ENCODE results near the gene REST. TPM values are rescaled to one million over a fixed set of nuclear protein-coding genes. Genes with fewer than 3 reads are reported as not detected.
A peak's percentile ranks its signal among the peaks of the same experiment; 100 is the strongest.
"Not testable (repeated sequence)": the region's sequence is repeated elsewhere in the genome, so short reads cannot be mapped to it uniquely, and the experiment has no call there.

Gene REST, protein sequence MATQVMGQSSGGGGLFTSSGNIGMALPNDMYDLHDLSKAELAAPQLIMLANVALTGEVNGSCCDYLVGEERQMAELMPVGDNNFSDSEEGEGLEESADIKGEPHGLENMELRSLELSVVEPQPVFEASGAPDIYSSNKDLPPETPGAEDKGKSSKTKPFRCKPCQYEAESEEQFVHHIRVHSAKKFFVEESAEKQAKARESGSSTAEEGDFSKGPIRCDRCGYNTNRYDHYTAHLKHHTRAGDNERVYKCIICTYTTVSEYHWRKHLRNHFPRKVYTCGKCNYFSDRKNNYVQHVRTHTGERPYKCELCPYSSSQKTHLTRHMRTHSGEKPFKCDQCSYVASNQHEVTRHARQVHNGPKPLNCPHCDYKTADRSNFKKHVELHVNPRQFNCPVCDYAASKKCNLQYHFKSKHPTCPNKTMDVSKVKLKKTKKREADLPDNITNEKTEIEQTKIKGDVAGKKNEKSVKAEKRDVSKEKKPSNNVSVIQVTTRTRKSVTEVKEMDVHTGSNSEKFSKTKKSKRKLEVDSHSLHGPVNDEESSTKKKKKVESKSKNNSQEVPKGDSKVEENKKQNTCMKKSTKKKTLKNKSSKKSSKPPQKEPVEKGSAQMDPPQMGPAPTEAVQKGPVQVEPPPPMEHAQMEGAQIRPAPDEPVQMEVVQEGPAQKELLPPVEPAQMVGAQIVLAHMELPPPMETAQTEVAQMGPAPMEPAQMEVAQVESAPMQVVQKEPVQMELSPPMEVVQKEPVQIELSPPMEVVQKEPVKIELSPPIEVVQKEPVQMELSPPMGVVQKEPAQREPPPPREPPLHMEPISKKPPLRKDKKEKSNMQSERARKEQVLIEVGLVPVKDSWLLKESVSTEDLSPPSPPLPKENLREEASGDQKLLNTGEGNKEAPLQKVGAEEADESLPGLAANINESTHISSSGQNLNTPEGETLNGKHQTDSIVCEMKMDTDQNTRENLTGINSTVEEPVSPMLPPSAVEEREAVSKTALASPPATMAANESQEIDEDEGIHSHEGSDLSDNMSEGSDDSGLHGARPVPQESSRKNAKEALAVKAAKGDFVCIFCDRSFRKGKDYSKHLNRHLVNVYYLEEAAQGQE
- polyA plus RNA-seq (ENCODE audit: insufficient read length in 10 of 10) = 10 to 100 TPM; 20.9 to 30.6 (median 24.7) TPM
- long read RNA-seq, donor 1, full-length matches to known transcripts = 7 of 55 reads
- long read RNA-seq, donor 1, partial matches to known transcripts = 26 of 55 reads
- long read RNA-seq, donor 1, other reads (novel, unspliced or antisense) = 22 of 55 reads
- long read RNA-seq, donor 2, full-length matches to known transcripts = 2 of 46 reads
- long read RNA-seq, donor 2, partial matches to known transcripts = 22 of 46 reads
- long read RNA-seq, donor 2, other reads (novel, unspliced or antisense) = 22 of 46 reads
- long read RNA-seq, donor 3 = 0 reads
- long read RNA-seq, donor 4, full-length matches to known transcripts = 3 of 28 reads
- long read RNA-seq, donor 4, partial matches to known transcripts = 0 of 28 reads
- long read RNA-seq, donor 4, other reads (novel, unspliced or antisense) = 25 of 28 reads
- long read RNA-seq, donor 5, full-length matches to known transcripts = 4 of 78 reads
- long read RNA-seq, donor 5, partial matches to known transcripts = 74 of 78 reads
- long read RNA-seq, donor 5, other reads (novel, unspliced or antisense) = 0 of 78 reads
- long read RNA-seq, donor 6, full-length matches to known transcripts = 5 of 20 reads
- long read RNA-seq, donor 6, partial matches to known transcripts = 15 of 20 reads
- long read RNA-seq, donor 6, other reads (novel, unspliced or antisense) = 0 of 20 reads
- long read RNA-seq, donor 7, full-length matches to known transcripts = 12 of 40 reads
- long read RNA-seq, donor 7, partial matches to known transcripts = 28 of 40 reads
- long read RNA-seq, donor 7, other reads (novel, unspliced or antisense) = 0 of 40 reads
- long read RNA-seq, donor 8, full-length matches to known transcripts = 1 of 48 reads
- long read RNA-seq, donor 8, partial matches to known transcripts = 37 of 48 reads
- long read RNA-seq, donor 8, other reads (novel, unspliced or antisense) = 10 of 48 reads
- long read RNA-seq, donor 9, full-length matches to known transcripts = 1 of 7 reads
- long read RNA-seq, donor 9, partial matches to known transcripts = 6 of 7 reads
- long read RNA-seq, donor 9, other reads (novel, unspliced or antisense) = 0 of 7 reads

DNA sequence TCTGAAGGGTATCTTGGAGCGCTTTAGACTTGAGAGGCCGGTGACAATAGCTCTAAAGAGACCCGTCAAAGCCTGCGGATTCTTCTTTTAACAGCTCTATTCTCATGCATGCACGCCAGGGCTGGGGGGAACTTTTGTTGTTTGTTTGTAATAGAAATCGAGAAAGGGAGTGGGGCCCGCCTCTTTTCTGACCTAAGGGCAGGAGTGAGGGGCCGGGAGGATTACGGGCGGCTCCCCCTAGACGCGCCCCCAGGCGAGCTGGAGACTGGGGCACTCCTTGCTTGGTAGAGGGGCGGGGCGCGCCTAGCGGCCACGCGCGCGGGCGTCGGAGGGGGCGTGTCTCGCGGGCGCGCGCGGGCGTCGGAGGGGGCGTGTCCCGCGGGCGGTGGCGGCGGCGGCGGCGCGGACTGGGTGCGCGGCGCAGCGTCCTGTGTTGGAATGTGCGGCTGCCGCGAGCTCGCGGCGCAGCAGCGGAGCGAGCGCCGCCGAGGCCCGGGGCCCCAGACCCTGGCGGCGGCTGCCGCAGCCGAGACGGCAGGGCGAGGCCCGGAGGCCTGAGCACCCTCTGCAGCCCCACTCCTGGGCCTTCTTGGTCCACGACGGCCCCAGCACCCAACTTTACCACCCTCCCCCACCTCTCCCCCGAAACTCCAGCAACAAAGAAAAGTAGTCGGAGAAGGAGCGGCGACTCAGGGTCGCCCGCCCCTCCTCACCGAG, at the start of gene REST:
TSS of gene REST (plus strand) at position 412 of the 717 bp plus-strand sequence. CDS start 2,739 bp downstream, outside the sequence.
- peak; percentile 75 to 90 (median 81) for DNase-seq

DNA sequence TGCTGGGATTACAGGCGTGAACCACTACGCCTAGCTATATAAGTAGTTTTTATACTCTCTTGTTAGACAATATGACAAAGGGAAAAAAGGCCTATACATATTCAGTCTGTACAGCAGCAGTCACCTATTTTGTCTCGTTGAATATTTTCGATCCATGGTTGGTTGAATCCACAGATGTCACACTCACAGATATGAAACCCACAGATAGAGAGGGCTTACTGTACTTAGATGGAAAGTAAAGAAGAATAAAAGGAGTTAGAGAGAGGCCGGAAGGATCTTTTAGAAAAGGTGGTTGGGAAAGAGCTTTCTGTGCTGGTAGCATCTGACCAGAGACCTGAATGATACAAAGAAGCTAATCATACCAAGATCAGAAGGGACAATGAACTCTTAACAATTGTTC, 47.9 kb upstream of the REST start:
- no peak for DNase-seq

DNA sequence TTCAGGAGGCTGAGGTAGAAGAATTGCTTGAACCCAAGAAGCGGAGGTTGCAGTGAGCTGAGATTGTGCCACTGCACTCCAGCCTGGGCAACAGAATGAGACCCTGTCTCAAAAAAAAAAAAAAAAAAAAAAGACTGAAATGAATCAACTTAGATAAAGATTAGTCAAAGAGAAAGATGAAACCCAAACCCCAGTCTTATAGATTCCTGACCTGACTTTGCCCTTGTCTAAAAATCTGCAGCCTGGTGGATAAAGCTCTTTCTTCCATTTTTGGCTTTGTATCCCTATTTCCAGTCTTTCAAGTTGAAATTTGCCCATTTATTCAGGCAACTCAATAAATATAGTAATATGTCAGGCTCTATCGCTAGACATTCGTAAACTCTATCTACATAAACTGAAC, 46.9 kb upstream of the REST start:
- DNase-seq = no peak

DNA sequence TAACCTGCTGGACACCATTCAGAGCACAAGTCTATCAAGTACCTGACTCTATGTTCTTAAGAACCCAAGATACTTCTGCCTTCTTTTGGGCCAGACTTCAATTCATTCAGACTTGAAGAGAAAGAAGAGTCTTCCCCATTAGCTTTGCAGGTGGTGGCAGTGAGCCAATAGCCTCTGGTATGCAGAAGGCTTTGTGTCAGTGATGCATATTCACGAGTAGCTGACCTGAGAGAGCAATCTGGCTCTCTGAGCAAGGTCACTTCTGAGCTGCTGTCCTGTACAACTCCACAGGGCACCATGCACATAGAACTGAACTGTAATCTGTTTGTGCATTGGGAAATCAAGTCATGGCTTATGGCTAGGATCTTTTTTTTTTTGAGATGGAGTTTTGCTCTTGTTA, 46.3 kb upstream of the REST start:
- DNase-seq = no peak

DNA sequence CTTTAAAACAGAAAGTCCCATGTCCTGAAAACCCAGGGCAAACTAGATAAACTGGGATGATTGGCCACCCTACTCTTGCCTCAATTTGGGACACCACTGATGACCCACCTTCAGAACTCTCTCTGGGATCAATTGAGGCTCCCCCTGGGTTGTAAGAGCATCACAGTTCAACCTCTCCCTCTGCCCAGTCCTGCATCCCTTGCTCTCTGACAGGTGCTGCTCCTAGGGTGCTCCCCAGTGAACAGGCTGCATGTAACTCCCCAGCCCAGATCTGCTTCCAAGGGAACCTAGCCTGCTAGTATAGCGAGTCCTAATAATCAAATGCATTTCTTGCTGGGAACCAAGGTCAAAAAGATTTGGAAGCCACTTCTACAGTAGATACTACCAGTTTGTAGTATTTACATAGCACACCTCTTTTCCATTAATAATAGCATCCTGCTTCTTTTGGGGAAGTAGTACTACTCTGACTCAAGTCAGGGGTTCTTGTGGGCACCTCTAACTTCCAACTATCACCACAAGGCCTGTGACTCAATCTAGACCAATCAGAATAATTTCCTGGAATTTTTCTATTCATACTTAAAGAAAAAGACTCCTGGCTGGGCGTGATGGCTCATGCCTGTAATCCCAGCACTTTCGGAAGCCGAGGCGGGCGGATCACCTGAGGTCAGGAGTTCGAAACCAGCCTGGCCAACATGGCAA, 44.1 kb upstream of the REST start:
- no peak for DNase-seq

DNA sequence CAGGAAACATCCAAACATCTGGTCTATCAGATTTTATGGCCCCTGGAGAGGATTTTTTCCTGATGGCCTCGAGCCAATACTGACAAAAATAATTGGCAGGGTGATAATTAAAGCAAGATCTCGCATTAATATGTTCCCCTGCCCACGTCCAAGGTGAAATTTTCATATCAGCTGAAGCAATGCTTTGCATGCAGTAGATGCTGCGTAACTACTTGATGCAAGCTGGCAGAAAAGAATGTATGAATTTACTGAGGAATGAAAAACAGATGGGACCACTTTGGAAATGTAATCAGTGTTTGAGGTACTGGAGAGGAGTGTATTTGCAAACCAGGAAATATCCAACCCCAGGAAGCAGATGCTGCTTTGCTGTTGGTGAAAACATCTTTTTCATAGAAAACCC, 36.8 kb upstream of the REST start:
- DNase-seq = peak; percentile 54 to 88 (median 59)

DNA sequence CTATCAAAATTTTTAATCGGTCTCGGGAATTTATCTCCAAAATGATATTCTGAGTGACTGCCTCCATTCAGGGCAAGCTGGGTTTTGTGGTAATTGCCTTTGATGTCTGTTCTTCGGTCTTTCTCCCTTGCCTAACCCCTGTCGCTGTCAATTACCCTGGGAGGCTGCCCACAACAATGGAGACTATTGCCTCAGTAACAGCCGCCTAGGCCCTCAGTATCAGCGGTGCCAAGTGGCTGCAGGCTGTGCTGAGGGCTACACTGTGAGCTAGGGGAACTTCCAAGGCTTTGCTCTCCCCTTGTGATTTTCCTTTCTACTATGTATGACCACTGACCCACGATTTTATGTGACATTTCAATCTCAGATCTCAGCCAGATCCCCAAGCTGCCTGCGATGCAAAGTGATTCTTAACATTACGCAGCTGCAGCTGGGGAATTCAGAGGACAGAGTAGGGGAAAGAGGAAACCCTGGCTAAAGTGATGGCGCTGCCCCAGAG, 36.3 kb upstream of the REST start:
- peak; percentile 53 to 87 (median 67) for DNase-seq

DNA sequence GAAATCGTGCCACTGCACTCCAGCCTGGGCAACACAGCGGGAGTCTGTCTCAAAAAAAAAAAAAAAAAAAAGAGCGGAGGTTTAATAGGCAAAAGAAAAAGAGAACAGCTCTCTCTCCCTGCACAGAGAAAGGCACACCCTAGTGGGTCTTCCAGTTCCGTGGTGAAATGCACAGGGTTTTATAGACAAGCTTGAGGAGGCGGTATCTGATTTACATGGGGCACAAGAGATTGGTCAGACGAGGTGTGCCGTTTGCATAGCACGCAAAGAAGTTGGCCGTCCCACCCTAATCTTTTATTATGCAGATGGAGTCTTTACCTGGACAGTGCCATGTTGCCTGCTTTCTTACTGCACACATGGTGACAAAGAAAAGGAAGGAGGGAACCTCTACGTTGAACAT, 33.5 kb upstream of the REST start:
- no peak for DNase-seq

DNA sequence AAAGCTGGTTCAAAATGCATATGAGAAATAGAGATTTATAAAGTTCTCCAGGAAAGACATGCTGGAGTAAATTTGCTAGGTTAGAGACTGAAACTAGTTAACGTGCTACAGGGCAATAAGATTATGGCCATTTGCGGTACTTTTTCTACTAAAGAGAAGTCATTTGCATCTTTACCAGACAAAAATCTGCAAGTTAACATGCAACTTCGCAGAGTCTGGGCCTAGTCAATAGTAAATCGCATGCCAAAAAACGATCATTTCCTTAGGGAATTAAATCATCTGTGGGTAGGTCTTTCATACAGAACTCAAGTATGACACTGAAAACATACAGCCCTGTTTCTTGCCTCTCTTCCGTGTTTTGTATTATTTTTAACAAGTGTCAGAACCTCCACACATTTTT, 32.8 kb upstream of the REST start:
- DNase-seq = no peak

DNA sequence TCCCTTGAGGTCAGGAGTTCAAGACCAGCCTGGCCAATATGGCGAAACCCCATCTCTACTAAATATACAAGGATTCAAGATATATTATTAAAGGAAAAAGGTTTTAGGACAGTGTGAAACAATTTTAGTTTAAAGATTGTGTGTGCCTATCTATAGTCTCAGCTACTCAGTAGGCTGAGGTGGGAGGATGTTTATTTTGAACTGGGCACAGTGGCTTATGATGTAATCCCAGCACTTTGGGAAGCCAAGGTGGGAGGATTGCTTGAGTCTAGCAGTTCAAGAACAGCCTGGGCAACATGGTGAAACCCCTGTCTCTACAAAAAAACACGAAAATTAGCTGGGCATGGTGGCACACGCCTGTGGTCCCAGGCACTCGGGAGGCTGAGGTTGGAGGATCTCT, 31.4 kb upstream of the REST start:
- no peak for DNase-seq

DNA sequence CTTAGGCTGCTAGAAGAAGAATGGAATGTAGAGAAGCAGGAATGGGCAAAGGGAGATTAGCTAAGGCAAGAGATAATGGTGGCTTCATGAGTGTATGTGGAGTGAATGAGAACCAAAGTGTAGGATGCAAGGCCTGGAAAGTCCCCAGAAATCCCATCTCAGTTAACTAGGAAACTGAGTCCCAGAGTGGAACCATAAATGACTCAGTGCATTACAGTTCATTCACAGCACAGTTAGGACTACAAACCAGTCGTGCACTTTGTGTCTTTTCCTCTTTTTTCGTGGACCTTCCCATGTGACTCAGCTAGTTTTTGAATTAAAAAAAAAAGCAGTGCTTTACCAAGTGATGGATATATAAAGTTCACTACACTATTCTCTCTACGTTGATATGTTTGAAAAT, 27.7 kb upstream of the REST start:
- DNase-seq = no peak

DNA sequence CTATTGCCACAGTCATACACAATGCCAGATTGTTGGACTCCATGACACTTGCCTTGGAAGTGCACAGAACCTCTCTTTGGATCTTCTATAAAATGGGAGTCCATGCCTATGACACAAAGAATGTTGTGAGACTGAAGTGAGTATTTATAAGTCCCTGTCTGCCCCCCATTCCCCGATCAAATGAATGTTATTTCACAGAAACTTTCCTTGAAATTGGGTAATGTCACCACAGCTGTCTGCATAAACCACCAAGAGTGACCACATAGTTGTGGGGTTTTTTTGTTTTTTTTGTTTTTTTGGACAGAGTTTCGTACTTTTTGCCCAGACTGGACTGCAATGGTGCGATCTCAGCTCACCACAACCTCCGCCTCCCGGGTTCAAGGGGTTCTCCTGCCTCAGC, 27.1 kb upstream of the REST start:
- no peak for DNase-seq

DNA sequence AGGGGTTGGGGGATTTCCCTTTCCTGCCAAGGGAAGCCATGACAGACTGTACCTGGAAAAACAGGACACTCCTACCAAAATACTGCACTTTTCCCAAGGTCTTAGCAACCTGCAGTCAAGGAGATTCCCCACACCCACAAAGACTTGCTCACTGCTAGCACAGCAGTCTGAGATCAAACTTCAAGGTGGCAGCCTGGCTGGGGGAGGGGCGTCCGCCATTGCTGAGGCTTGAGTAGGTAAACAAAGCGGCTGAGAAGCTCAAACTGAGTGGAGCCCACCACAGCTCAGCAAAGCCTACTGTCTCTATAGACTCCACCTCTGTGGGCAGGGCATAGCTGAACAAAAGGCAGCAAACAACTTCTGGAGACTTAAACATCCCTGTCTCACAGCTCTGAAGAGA, 23.2 kb upstream of the REST start:
- not testable (repeated sequence) for DNase-seq

DNA sequence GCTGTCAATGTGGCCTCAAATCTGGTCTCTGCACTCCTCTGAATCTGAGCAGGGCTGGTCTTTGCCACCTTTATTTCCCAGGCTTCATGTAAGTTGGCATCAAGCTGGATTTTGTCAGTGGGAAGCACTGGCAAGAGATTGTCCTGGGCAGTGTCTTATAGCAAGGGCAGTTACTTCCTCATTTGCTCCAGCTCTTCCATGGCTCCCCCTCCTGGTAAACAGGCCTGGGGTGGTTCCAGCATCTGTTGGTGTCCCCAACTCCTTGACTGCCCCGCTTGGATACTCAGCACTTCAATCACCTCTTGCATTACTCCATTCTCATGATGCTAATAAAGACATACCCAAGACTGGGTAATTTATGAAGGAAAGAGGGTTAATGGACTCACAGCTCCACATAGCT, 15.0 kb upstream of the REST start:
- no peak for DNase-seq

DNA sequence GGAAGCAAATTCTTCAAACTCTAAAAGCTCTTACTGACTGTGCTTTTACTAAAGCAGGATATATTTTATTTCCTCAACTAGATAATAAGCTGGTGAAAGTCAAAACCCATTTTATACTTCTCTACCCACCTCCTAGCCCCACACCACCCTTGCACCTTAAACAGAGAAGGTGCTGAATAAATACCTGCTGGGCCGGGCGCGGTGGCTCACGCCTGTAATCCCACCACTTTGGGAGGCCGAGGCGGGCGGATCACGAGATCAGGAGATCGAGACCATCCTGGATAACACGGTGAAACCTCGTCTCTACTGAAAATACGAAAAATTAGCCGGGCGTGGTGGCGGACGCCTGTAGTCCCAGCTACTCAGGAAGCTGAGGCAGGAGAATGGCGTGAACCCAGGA, 9.9 kb upstream of the REST start:
- not testable (repeated sequence) for DNase-seq

DNA sequence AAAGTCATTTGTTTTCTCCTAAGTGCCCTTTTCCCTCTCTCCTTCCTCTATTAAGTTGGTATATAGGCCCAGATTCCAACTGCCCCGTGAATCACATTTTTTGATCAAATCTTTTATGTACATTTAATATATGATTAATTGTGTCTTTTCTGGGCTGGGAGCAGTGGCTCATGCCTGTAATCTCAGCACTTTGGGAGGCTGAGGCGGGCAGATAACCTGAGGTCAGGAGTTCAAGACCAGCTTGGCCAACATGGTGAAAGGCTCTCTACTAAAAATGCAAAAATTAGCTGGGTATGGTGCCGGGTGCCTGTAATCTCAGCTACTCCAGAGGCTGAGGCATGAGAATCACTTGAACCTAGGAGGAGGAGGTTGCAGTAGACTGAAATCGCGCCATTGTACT, 7.5 kb upstream of the REST start:
- not testable (repeated sequence) for DNase-seq

DNA sequence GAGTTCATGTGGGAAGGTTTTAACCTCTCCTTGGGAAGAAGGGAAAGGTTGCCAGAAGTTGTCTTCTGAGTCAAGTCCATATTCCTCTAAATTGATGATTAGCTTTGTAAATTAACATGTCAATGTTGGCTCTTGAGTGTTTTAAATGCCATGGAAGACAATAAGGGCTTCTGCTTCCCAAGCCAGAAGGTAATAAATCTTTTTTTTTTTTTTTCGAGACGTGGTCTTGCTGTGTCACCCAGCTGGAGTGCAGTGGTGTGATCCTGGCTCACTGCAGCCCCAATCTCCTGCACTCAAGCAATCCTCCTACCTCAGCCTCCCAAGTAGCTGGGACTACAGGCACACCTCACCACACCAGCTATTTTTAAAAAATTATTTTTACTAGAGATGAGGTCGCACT, 5.0 kb upstream of the REST start:
- DNase-seq = no peak

DNA sequence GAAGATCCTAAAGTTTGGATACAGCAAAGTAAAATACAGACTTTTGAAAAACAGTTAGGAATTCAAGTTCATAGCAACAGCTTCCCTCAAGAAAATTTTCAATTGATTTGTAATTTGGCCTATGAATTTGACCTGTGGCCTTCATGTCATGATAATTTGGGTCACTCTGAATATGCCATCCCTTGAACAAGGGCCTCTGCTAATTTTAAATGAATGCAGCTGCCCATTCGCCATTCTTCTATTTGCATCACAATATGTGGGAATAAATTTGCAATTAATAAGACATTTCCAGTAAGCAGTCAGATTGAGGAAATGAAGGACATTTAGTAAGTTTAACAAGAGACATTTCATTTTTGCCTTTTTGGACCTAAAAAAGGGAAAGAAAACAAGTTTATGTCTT, 1.9 kb upstream of the REST start:
- DNase-seq = no peak
